Stimulated activated CD8-positive, alpha-beta memory T cell treated with anti-CD3 and anti-CD28 coated beads, Interleukin-2, amount 100 ng/mL, for 48 hours (primary cell): ENCODE data around the gene SPOCK2.

Experiments
- DNase-seq, 2 donors: peaks; one replicate each; pipeline ENCODE4 v3.0.0-alpha.2; 2020; ENCODE audit warnings: low read depth in 2 of 2

Gene SPOCK2

GRCh38 chr10:72011976-72012512 lies 76.3 kb downstream of the SPOCK2 start:
- DNase-seq: no peak

GRCh38 chr10:72011468-72011867 lies 76.9 kb downstream of the SPOCK2 start:
- DNase-seq: no peak

GRCh38 chr10:72011016-72011415 lies 77.3 kb downstream of the SPOCK2 start:
- DNase-seq: no peak

- DNase-seq: no peak
Measured at GRCh38 chr10:72010234-72010973, 77.9 kb downstream of the SPOCK2 start.

GRCh38 chr10:72009425-72010081 lies 78.8 kb downstream of the SPOCK2 start:
- no peak for DNase-seq

- DNase-seq: no peak
Measured at GRCh38 chr10:72009051-72009424, 79.3 kb downstream of the SPOCK2 start.
